GM18873 (cell line): ENCODE results near the gene INSR.
"Not testable (repeated sequence)": the region's sequence is repeated elsewhere in the genome, so short reads cannot be mapped to it uniquely, and the experiment has no call there.

Experiments
- ATAC-seq: cut with Tn5 transposase; IDR thresholded peaks from one replicate; pipeline ENCODE4 v1.9.1; 2021; ENCODE audit warnings: mild to moderate bottlenecking, moderate library complexity, moderate number of reproducible peaks; ENCODE audit not compliant: unreplicated experiment, low FRiP score

INSR gene

DNA sequence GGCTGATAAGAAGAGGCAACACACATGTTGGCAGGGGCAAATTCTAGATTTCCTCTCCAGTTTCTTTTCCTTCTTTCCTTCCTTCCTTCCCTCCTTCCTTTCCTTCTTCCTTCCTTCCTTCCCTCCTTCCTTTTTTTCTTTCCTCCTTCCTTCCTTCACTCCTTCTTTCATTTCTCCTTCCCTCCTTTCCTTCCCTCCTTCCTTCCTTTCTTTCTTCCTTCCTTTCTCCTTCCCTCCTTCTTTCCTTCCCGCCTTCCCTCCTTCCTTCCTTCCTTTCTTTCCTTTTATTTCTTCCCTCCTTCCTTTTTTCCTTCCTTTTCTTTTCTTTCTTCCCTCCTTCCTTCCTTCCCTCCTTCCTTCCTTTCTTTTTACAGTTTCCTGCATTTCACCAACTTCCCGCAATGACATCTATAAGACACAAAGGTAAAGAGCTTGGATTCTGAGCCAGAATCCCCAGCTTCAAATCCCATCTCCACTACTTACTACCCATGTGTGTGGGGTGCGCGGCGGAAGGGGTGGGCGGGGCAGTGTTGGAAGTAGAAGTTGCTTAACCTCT lies 35.3 kb downstream of the INSR start:
- no peak for ATAC-seq

DNA sequence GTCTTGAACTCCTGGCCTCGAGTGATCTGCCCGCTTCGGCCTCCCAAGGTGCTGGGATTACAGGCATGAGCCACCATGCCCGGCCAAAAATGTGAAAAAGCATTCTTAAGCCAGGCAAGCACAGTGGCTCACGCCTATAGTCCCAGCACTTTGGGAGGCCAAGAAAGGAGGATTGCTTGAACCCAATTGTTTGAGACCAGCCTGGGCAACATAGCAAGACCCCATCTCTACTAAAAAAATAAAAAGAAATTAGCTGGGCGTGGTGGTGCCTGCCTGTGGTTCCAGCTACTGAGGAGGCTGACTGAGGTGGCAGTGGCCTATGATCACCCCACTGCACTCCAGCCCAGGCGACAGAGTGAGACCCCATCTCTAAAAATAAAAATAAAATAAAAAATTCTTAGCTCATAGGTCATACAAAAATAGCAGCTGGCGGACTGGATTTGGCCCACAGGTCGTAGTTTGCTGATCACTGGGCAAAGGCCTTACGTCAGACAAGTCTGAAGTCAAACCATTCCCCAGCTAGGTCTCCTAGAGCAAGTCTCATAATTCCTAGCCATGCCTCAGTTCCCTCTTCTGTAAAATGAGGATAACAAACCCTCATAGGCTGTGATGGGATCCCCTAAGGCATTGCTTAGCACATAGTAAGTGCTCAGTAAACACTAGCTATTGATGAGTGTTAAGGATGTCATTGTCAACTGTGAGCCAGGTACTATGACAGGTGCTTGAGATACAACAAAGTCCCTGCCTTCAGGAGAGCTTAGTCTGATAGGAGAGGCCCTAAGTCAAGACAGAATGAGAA lies 36.0 kb downstream of the INSR start:
- ATAC-seq, result no peak

DNA sequence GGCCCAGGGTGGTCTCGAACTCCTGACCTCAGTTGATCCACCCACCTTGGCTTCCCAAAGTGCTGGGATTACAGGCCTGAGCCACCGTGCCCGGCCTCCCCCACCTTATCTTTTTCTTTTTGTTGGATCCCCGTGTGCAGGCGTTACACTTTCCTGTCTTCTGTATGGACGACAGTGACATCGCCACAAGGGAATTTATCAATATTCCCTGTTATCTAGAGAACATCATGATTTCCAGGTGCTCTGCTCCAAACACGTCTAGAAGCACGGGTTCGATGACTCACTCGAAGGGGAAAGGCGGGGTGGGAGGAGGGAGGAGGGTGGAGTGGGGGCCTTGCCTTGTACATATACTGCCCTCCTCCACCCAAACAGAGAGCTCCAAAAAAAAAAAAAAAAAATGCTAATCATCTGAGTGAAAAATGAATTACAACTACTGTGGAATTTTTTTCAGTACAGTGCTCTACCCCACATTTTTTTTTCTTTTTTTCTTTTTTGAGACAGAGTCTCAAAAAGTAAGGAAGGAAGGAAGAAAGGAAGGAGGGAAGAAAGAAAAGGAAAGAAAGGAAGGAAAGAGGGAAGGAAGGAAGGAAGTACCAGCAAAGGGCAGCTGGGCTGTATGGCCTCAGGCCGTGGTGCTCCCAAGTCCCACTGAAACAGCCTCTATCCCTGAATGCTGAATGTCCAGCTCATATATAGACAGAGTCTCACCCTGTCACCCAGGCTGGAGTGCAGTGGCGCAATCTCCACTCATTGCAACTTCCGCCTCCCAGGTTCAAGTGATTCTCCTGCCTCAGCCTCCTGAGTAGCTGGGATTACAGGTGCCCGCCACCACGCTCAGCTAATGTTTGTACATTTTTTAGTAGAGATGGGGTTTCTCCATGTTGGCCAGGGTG lies 36.8 kb downstream of the INSR start:
- no peak for ATAC-seq

DNA sequence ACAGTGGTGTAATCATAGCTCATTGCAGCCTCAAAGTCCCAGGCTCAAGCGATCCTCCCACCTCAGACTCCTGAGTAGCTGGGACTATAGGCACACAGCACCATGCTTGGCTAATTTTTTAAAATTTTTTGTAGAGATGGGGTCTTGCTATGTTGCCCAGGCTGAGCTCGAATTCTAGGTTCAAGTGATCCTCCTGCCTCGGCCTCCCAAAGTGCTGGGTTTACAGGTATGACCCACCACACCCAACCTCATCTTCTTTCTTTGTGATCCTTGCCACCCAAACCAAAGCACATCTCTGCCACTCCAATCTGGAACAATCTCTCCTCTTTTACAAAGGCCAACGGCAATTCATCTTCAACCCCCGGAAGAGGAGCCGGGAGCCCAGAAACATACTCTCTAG lies 38.6 kb downstream of the INSR start:
- ATAC-seq, result no peak

DNA sequence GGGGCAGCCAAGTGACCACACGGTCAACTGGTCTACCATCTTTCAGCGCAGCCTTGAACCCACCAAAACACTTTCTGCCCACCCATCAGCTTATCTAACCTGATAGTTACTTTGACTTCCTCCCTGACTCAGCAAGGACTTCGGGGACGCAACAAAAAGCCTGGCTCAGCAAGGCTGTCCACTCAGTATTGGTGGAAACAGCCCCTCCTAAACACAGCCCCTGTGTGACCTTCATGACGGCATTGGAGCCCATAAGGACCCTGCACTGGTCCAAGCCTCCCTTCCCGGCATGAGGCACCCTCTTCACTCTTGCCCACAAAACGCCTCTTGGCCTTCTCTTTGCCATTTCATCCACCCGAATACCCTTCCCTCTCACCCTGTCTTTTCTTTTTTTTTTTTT lies 39.1 kb downstream of the INSR start:
- ATAC-seq, result no peak

DNA sequence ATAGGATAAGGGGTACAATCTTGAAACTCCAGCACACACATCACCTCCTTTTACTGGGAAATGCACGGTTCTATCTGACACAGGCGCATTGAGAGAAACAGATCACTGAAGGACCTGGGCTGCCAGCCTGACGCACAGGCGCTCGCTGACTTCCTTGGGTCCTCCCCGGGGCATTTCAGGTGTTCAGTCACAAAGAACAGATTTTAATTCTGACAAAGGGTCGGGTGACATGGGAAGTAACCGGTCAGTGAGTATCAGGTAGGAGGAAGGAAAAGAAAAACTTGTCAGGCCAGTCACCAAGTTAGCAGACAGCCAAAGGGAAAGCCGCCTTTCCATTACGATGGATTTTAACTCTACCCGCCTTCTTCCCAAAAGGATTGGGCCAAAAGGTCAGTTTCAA lies 39.6 kb downstream of the INSR start:
- no peak for ATAC-seq

DNA sequence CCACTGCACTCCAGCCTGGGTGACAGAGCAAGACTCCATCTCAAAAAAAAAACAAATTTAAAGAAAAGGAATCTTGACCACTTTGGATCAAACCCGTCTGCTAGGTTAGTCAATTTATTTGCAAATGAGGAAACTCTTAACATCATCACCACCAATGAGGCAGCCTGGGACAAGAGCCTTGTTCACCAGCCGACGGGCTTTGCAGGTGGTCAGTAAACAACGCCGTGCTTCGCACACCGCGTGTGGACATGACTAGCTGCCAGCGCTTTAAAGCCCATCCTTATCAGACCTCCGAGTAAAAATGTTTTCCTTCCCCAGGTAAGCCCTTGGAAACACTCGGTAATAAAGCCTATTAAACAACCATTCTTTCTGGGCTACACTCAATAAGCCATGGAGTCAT lies 41.9 kb downstream of the INSR start:
- ATAC-seq, result no peak

DNA sequence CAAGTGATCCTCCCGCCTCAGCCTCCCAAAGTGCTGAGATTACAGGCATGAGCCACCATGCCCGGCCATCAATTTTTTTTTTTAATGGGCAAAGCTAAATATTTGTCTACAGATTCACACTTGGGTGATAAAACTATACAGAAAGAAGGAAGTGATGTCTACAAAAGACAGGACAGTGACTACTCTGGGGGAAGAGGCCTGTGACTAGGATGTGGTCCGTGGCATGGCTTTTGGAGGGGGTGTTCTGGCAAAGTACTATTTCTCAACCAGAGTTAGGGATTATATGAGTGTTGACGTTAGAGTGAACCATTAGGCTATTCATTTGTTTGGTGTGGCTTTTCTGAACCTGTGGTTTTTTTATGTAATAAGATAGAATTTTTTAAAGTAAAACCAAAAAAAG lies 42.7 kb downstream of the INSR start:
- no peak for ATAC-seq

DNA sequence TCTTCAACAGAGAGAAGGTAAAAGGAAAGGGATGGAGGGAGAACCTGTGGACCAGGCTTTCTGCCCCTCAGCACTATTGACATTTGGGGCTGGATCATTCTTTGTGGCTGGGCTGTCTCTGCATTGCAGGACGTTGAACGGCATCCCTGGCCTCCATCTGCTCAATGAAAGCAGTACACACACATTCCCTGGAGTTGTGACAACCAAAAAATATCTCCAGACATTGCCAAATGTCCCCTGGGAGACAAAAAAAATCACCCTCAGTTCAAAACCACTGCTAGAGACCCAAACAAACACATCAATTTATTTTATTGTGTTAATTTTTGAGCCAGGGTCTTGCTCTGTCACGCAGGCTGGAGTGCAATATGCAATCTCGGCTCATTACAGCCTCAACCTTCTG lies 43.3 kb downstream of the INSR start:
- no peak for ATAC-seq

DNA sequence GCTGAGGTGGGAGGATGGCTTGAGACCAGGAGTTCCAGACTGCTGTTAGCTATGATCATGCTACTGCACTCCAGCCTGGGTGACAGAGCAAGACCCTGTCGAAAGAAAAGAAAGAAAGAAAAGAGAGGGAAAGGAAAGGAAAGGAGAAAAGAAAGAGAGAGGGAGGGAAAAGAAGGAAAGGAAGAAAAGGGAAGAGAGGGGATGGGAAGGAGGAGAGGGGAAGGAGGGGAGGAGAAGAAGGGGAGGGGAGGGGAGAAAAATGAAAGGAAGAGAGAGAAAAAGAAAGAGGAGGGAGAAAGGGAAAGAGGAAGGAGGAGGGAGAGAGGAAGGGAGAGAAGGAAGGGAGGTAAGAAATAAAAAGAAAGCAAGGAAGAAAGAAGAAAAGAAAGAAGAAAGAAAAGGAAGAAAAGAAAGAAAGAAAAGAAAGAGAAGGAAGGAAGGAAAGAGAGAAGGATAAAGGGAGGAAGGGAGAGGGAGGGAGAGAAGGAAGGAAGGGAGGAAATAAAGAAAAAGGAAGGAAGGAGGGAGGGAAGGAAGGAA lies 44.1 kb downstream of the INSR start:
- ATAC-seq, result no peak

DNA sequence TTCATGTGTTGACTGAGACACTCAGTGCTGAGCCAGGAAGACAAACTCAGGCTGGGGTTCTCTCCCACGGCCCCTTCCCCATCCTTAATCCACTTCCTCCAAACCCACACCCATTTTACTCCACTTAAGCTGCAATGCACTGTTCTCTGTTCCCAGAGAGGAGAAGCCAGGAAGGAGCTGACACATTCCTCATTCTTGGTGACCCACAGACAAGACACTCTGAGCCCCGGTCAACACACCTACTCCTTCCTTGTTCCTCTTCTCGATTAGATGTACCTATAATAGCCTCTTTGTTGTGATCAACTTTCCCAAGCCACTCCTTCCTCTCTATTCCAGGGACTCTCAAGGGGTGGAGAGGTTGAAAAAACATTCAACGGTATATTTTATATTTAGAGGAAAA lies 47.1 kb downstream of the INSR start:
- ATAC-seq, result no peak

DNA sequence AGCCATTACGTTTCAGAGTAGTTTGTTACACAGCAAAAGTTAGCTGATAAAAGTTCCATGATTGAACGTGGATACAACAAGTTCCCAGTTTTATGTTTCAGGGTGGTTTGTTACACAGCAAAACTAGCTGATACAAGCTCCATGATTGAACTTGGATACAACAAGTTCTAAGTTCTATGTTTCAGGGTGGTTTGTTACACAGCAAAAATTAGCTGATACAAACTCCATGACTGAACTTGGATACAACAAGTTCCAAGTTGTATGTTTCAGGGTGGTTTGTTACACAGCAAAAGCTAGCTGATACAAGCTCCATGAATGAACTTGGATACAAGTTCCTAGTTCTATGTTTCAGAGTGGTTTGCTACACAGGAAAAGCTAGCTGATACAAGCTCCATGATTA lies 47.6 kb downstream of the INSR start:
- ATAC-seq, result no peak

DNA sequence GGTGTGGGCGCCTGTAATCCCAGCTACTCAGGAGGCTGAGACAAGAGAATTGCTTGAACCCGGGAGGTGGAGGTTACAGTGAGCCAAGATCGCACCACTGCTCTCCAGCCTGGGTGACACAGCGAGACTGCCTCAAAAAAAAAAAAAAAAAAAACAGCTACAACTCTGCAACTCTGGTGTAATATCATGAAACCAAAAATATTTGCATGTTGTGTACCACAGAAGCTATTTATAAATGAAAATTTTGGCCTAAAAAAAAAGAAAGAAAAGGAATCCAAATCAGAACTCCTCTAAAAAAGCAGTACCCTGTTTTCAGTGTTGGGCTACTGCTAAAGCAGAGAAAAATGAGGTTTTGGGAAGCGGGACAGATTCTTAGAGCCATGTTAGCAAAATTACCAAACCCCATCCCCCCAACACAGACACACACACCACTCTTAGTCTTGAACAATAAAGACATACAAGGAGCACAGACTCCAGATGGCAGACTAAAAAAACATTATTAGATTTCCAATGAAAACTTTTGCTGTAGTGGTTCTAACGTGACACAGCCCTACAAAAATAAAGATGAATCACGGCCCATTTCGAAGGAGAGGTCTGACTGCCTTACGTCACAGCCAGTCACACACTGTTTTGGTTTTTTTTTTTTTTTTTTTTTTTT lies 51.5 kb downstream of the INSR start:
- no peak for ATAC-seq

DNA sequence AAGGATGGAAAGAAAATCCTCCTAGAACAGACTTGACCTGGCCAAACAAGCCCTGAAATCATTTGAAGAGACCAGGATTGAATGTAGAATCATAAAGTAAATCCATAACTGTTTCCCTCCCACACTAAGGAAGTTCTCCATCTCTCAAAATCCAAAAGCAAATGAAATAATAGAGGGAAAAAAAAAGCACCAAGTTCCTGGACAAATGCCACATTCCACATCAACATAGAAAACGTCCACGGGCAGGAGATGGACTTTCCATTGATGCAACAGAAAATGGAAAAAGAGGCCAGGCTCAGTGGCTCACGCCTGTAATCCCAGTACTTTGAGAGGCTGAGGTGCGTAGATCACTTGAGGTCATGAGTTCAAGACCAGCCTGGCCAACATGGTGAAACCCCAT lies 56.2 kb downstream of the INSR start:
- ATAC-seq, result no peak

DNA sequence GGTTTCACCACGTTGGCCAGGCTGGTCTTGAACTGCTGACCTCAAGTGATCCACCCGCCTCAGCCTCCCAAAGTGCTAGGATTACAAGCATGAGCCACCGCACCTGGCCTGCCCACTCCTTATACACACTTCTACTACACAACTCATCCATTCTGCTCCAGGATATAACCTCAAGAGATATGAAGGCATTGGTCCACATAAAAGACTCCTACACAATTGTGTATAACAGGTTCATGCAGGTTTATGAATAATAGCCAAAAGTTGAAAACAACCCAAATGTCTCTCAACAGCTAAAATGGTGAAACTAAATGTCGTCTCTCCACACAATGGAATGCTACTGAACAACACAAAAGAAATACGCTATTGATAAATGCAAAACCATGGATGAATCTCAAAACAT lies 58.1 kb downstream of the INSR start:
- ATAC-seq, result no peak

DNA sequence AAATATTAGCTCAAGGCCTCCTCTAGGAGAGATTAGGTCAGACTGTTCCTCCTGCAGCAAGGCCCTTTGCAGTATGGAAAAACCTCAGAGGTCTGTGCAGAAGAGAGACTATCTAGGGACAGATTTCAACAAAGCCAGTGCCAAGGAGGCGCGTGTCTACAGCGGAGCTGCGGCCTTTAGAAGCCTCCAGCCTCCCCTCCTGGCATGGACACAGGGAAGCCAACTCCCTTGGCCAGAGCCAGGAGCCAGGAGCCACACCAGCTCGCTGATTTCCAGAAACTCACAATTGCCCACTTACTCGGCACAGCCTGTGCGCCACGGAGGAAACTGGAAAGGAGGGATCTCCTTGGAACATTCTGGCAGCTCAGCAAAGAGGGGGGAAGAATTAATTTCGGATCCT lies 63.4 kb downstream of the INSR start:
- ATAC-seq, result no peak

DNA sequence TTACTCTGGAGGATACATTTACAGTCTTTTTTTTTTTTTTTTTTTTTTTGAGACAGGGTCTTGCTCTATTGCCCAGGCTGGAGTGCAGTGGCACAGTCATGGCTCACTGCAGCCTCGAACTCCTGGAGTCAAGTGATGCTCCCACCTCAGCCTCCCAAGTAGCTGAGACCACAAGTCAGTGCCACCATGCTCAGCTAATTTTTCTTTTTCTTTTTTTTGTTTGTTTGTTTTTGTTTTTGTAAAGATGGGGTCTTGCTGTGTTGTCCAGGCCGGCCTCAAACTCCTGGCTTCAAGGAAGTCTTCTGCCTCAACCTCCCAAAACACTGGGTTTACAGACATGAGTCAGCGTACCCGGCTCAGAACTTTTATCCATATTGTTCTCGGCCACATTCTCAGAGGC lies 64.5 kb downstream of the INSR start:
- no peak for ATAC-seq

DNA sequence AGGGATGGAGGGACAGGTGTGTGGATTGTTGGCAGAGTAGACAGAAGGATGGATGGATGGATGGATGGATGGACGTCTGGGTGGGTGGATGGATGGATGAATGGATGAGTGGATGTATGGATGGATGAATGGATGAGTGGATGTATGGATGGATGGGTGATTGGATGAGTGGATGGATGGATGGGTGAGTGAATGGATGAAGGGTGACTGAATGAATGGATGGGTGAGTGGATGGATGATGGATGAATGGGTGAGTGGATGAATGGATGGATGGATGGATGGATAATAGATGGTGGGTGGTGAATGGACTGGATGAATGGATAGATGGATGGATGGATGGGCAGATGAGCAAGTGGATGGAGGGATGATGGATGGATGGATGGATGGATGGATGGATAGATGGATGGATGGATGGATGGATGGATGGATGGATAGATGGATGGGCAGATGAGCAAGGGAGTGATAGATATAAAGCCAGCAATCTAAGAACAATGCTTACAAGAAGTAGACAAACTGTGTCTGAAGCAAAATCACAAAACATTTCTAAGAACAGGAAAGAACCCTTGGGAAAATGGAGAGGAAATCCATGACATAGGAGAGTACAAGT lies 65.2 kb downstream of the INSR start:
- ATAC-seq, result no peak

DNA sequence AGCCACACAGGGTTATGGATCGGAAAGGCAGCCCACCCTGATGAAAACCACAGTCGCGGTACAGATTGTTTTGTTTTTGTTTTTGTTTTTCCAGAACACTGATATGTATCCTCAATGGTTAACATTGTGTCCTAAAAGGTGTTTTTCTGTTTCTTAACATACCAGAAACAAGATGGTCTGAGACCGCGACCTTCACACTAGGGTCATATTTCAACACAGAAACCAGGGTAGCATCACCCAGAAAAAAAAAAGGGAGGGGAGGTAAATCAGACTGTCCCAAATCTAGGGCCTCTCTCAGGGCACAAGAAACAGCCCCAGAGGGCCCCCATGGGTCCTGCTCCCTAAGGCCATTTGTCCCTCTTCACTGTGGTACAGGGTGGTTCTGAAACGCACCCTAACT lies 66.5 kb downstream of the INSR start:
- no peak for ATAC-seq

DNA sequence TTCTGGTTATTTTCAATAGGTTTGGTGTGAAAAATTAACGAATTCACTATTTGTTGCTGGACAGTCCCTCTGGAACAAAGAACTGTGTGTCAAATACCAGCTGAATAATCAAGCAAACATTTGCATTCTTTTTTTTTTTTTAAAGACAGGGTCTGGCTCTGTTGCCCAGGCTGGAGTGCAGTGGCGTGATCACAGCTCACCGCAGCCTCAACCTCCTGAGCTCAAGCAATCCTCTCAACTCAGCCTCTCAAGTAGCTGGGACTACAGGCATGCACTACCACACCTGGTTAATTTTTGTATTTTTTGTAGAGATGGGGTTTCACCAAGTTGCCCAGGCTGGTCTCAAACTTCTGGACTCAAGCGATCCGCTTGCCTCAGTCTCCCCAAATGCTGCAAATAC lies 67.1 kb downstream of the INSR start:
- not testable (repeated sequence) for ATAC-seq
